OCI-LY3 (cell line): ENCODE results near the gene SMC3.

ENCODE experiments used
- H2AFZ ChIP-seq: fragments of 200-600, 300-600 bp; shearing (Covaris generic); 2 replicates; pipeline ENCODE4 v1.6.0; 2014; ENCODE audit warnings: antibody characterized with exemption, low read depth, low read length
- H3K27ac ChIP-seq: fragments of 200-600, 300-600 bp; sonication (generic); 2 replicates; pipeline ENCODE4 v1.5.1; 2014; ENCODE audit warnings: mild to moderate bottlenecking, low read length, moderate library complexity, mixed read lengths
- H3K27me3 ChIP-seq: fragments of 200-600, 300-600 bp; sonication (generic); 2 replicates; pipeline ENCODE4 v1.6.1; 2014; ENCODE audit warnings: low read depth, low read length, mixed read lengths
- H3K36me3 ChIP-seq: fragments of 200-600, 300-600 bp; sonication (generic); replicated peaks from 2 replicates; pipeline ENCODE3; 2014; ENCODE audit warnings: low read depth, low read length, mixed read lengths
- H3K4me1 ChIP-seq: fragments of 300-600, 200-600 bp; sonication (generic); 2 replicates; pipeline ENCODE4 v1.6.1; 2014; ENCODE audit warnings: low read length, mixed read lengths
- H3K4me2 ChIP-seq: fragments of 200-600, 300-600 bp; sonication (generic); 2 replicates; pipeline ENCODE4 v1.6.1; 2014; ENCODE audit warnings: low read length, mixed read lengths
- H3K4me3 ChIP-seq: fragments of 300-600, 200-600 bp; sonication (generic); 2 replicates; pipeline ENCODE4 v1.5.1; 2014; ENCODE audit warnings: antibody characterized with exemption, mild to moderate bottlenecking, low read length, moderate library complexity
- H3K79me2 ChIP-seq: fragments of 300-600, 200-600 bp; shearing (Covaris generic); 2 replicates; pipeline ENCODE4 v1.6.1; 2014; ENCODE audit warnings: mild to moderate bottlenecking, low read length, mixed read lengths
- H3K9ac ChIP-seq: fragments of 300-600, 200-600 bp; shearing (Covaris generic); 2 replicates; pipeline ENCODE4 v1.6.0; 2014; ENCODE audit warnings: mild to moderate bottlenecking, low read length, moderate library complexity
- H3K9me3 ChIP-seq: fragments of 200-600, 300-600 bp; shearing (Covaris generic); 2 replicates; pipeline ENCODE4 v1.6.1; 2014; ENCODE audit warnings: low read length, mixed read lengths; ENCODE audit not compliant: insufficient read depth
- H4K20me1 ChIP-seq: fragments of 200-600, 300-600 bp; sonication (generic); 2 replicates; pipeline ENCODE4 v1.6.1; 2016; ENCODE audit warnings: low read length, mixed read lengths; ENCODE audit not compliant: insufficient read depth
- EZH2phosphoT487 ChIP-seq: fragments of 200-600 bp; shearing (Covaris generic); IDR thresholded peaks from 2 replicates; pipeline ENCODE4 v1.6.1; 2018; ENCODE audit warnings: antibody characterized with exemption, mixed run types, low read depth
- TF ChIP-seq, protein P1 (sequence below): fragments of 200-600, 300-600 bp; sonication (generic); IDR thresholded peaks from 2 replicates; pipeline ENCODE4 v1.5.1; 2014; ENCODE audit warnings: antibody characterized with exemption, low read length, low read depth

SMC3 gene

DNA sequence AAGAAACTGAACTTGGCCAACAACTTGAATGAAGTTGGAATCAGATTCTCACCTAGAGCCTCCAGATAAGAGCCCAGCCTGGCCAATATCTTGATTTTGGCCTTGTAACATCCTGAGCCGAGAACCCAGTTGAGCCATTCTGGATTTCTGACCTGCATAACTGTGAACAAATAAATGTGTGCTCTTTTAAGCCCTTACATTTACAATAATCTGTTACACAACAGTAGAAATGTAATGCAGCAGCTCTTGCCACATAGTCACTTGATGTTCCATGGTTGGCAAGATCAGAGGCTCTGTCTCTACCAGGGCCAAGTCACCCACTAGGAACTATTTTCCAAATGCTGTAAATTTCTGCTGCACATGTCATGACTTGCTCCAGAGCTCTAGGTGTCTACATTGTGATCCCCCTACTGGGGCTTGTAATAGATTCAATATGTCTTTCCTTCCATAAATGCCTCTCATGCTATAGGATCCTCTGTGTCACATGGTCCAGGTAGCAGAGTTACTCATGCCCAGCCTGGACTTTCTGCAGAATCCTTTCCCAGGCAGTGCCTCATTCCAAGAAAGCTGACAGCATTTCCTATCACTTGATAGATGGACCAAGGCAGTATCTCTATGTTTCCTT lies 65.2 kb downstream of the SMC3 start:
- Histone ChIP-seq H3K79me2 (no peaks in the 10 kb centered on the region), H3K9me3 (no peaks in the 10 kb centered on the region), H3K4me2 (no peak overlapping the region), H3K27me3 (no peaks in the 10 kb centered on the region), H3K4me3 (no peak overlapping the region), H4K20me1 (no peaks in the 10 kb centered on the region), H3K9ac (no peak overlapping the region), H3K27ac (no peak overlapping the region), H3K36me3 (no peaks in the 10 kb centered on the region), H3K4me1 (no peaks in the 10 kb centered on the region), H2AFZ (no peak overlapping the region)
- TF ChIP-seq EZH2phosphoT487: no peak
- TF ChIP-seq, protein P1, sequence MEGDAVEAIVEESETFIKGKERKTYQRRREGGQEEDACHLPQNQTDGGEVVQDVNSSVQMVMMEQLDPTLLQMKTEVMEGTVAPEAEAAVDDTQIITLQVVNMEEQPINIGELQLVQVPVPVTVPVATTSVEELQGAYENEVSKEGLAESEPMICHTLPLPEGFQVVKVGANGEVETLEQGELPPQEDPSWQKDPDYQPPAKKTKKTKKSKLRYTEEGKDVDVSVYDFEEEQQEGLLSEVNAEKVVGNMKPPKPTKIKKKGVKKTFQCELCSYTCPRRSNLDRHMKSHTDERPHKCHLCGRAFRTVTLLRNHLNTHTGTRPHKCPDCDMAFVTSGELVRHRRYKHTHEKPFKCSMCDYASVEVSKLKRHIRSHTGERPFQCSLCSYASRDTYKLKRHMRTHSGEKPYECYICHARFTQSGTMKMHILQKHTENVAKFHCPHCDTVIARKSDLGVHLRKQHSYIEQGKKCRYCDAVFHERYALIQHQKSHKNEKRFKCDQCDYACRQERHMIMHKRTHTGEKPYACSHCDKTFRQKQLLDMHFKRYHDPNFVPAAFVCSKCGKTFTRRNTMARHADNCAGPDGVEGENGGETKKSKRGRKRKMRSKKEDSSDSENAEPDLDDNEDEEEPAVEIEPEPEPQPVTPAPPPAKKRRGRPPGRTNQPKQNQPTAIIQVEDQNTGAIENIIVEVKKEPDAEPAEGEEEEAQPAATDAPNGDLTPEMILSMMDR: no peak

DNA sequence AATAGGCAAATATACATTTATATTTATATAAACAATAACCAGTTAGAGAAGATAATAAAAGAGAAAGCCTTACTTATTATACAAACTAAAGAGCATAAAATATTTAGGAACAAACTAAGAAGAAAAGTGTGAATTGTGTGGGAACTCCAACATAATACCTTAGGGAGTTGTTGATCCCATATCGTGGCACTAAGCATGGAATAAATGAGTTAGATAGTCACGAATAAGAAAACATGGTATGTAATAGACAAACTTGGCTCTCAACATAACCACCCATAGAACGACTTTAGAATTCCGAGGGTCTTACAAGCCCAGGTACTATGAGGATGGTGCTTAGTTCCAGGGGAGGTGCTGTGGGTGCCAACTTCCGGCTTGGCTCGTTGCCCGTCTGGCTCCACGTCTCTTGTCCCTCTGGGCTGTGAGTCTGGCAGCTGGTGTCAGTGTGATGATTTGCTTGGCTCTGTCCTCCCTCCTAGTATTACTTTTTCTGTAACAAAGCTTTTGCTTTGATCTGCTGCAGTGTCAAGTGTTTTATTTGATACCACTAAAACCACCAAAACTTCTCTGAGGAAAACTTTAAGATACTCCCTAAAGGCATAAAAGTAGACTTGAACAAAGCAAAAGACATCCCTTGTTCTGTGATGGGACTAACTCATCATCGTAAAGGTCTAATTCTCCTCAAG lies 67.2 kb downstream of the SMC3 start:
- H3K4me1 ChIP-seq: no peaks in the 10 kb centered on the region
- no peaks in the 10 kb centered on the region for H3K27me3 ChIP-seq
- H3K36me3 ChIP-seq: no peaks in the 10 kb centered on the region
- no peak overlapping the region for H3K4me3 ChIP-seq
- no peaks in the 10 kb centered on the region for H3K9me3 ChIP-seq
- H3K9ac ChIP-seq: no peak overlapping the region
- no peak overlapping the region for H2AFZ ChIP-seq
- no peaks in the 10 kb centered on the region for H4K20me1 ChIP-seq
- no peaks in the 10 kb centered on the region for H3K79me2 ChIP-seq
- no peak overlapping the region for H3K27ac ChIP-seq
- no peak for TF ChIP-seq EZH2phosphoT487
- TF ChIP-seq, protein P1: no peak
- H3K4me2 ChIP-seq: no peak overlapping the region

DNA sequence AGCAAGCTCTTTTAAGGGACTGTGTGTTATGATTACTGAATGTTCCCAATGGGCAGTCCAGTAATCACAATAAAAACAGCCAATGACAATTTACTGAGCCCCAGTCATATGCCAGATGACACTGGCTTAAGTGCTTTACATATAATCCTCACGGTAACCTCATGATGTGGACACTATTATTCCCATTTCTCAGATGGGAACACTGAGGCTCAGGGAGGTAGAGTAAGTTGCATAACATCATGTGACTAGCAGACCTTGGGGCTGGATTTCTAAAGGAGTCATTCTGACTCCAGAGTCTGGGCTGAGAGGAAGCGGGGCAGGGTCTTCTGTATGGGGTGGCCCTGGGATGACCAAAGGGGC lies 69.1 kb downstream of the SMC3 start:
- TF ChIP-seq, protein P1: no peak
- no peak for TF ChIP-seq EZH2phosphoT487
- H4K20me1 ChIP-seq: no peaks in the 10 kb centered on the region
- no peak overlapping the region for H3K4me2 ChIP-seq
- H3K27ac ChIP-seq: no peak overlapping the region
- H3K4me1 ChIP-seq: no peaks in the 10 kb centered on the region
- H3K9me3 ChIP-seq: no peaks in the 10 kb centered on the region
- H3K36me3 ChIP-seq: no peaks in the 10 kb centered on the region
- H3K27me3 ChIP-seq: peaks cover 4% of the 10 kb centered on the region
- no peak overlapping the region for H3K4me3 ChIP-seq
- H2AFZ ChIP-seq: no peak overlapping the region
- H3K79me2 ChIP-seq: no peaks in the 10 kb centered on the region
- H3K9ac ChIP-seq: no peak overlapping the region

DNA sequence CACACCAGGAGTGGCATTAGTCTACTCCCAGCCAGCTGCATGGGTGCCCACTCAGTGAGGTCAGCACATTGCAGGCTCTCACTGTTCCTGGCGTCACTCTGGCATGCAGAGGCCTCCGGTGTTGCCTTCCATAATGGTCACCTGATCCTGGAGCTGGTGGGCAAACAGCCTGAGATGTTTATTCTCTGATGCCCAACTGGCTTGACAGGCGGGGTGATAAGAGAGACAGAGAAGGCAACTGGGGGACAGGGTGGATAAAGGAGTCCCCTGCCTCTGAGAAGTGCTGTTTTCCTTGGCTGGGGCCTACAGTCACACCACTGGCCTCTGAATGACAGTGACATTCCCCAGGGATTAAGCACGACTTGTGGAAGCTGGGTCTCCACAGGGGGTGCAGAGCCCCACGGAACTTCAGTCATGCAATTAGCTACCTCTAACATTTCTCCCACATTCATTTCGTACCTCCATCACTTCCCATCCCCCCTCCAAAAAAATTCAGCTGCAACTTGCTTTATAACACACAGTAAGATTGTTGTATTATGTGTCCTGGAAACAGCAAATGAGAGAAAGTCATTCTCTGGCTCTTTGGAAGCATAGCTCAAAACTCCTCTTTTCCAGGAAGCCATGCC lies 69.5 kb downstream of the SMC3 start:
- Histone ChIP-seq H3K79me2 (no peaks in the 10 kb centered on the region), H2AFZ (no peak overlapping the region), H3K4me3 (no peak overlapping the region), H3K27ac (no peak overlapping the region), H4K20me1 (no peaks in the 10 kb centered on the region), H3K9ac (no peak overlapping the region), H3K4me1 (no peaks in the 10 kb centered on the region), H3K36me3 (no peaks in the 10 kb centered on the region), H3K4me2 (no peak overlapping the region), H3K9me3 (no peaks in the 10 kb centered on the region), H3K27me3 (peaks cover 7% of the 10 kb centered on the region)
- no peak for TF ChIP-seq EZH2phosphoT487
- TF ChIP-seq, protein P1: no peak
